SU-DHL-6 (cell line): ENCODE measurements around the gene CCND3.

Experiments used
- H2AFZ ChIP-seq: fragments of 200-600 bp; sonication (generic); 2 replicates; pipeline ENCODE4 v1.6.1; 2014; ENCODE audit warnings: low read depth, mild to moderate bottlenecking, moderate library complexity, mixed read lengths, antibody characterized with exemption, low read length; ENCODE audit not compliant: severe bottlenecking
- H3F3A ChIP-seq: fragments of 200-600 bp; shearing (Covaris generic); 2 replicates; pipeline ENCODE4 v1.6.0; 2016; ENCODE audit warnings: antibody characterized with exemption, mild to moderate bottlenecking; ENCODE audit not compliant: insufficient read depth
- H3K27ac ChIP-seq: fragments of 200-600 bp; sonication (generic); 2 replicates; pipeline ENCODE4 v1.5.1; 2016; ENCODE audit warnings: low read depth, mild to moderate bottlenecking, low read length, moderate library complexity, mixed read lengths
- H3K27me3 ChIP-seq: fragments of 200-600 bp; sonication (generic), shearing (Covaris generic); 2 replicates; pipeline ENCODE4 v1.6.0; 2014; ENCODE audit warnings: mild to moderate bottlenecking, low read length
- H3K36me3 ChIP-seq: fragments of 200-600 bp; sonication (generic); 2 replicates; pipeline ENCODE4 v1.6.1; 2014; ENCODE audit warnings: mild to moderate bottlenecking, low read length, mixed read lengths
- H3K4me2 ChIP-seq: fragments of 300-600, 200-600 bp; shearing (Covaris generic), sonication (generic); 2 replicates; pipeline ENCODE4 v1.6.0; 2014; ENCODE audit warnings: low read length, low read depth, mild to moderate bottlenecking; ENCODE audit not compliant: poor library complexity, severe bottlenecking
- H3K4me3 ChIP-seq: fragments of 200-600 bp; sonication (generic); 2 replicates; pipeline ENCODE4 v1.5.1; 2014; ENCODE audit warnings: antibody characterized with exemption, low read length, mild to moderate bottlenecking, mixed read lengths; ENCODE audit not compliant: insufficient read depth, poor library complexity, severe bottlenecking
- H3K79me2 ChIP-seq: fragments of 200-600 bp; sonication (generic); 2 replicates; pipeline ENCODE4 v1.6.1; 2014; ENCODE audit warnings: mild to moderate bottlenecking, low read length, moderate library complexity; ENCODE audit not compliant: insufficient read depth
- H3K9ac ChIP-seq: fragments of 200-600 bp; sonication (generic); 2 replicates; pipeline ENCODE4 v1.7.0; 2014; ENCODE audit warnings: mild to moderate bottlenecking, low read length
- H3K9me2 ChIP-seq: fragments of 200-600 bp; sonication (generic); replicated peaks from 2 replicates; pipeline ENCODE4 v1.6.1; 2014; ENCODE audit warnings: low read length; ENCODE audit not compliant: insufficient read depth
- H3K9me3 ChIP-seq: fragments of 200-600 bp; sonication (generic); 2 replicates; pipeline ENCODE4 v1.6.1; 2014; ENCODE audit warnings: low read length, mixed read lengths; ENCODE audit not compliant: insufficient read depth
- H4K20me1 ChIP-seq: fragments of 200-600 bp; sonication (generic); 2 replicates; pipeline ENCODE4 v1.6.1; 2014; ENCODE audit warnings: low read depth, mild to moderate bottlenecking, antibody characterized with exemption, low read length, moderate library complexity, mixed read lengths
- EZH2phosphoT487 ChIP-seq: fragments of 200-600 bp; sonication (generic), shearing (Covaris generic); conservative IDR thresholded peaks from 2 replicates; pipeline ENCODE4 v1.6.1; 2018; ENCODE audit warnings: mild to moderate bottlenecking, antibody characterized with exemption, low read length, moderate library complexity, mixed read lengths
- TF ChIP-seq, protein P1 (sequence below): fragments of 200-600 bp; sonication (generic); IDR thresholded peaks from one replicate; pipeline ENCODE4 v1.5.1; 2017; ENCODE audit warnings: antibody characterized with exemption, mild to moderate bottlenecking, low read length, moderate library complexity; ENCODE audit not compliant: insufficient read depth, poor library complexity, severe bottlenecking

CCND3 gene

DNA sequence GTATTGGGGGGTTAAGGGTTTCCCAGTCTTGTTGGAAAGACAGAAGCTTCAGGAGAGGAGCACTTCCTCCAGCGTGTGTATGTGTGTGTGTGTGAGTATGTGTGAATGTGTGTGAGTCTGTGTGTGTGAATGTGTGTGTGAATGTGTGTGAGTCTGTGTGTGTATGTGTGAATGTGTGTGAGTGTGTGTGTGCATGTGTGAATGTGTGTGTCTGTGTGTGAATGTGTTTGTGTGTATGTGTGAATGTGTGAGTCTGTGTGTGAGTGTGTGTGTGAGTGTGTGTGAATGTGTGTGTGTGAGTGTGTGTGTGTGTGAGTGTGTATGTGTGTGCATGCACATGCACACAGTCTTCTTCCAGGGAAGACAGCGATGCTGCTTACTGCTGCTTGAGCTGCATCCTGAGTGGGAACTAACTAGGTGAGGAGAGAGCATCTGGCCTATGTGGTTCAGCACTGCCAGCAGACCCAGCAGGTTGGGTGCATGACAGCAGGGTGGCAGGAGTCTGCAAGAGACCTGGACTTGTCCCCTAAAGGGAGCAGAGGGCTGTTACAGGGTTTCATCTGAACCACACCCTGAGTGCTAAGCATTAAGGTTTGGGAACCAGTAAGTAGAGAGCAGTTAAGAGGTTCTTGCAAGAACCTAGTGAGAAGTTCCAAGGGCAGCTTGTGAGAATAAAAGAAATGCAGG lies 22.7 kb upstream of the CCND3 start:
- no peaks in the 10 kb centered on the region for H3K36me3 ChIP-seq
- H3K9ac ChIP-seq, result no peak overlapping the region
- TF ChIP-seq EZH2phosphoT487, result no peak
- TF ChIP-seq, protein P1, sequence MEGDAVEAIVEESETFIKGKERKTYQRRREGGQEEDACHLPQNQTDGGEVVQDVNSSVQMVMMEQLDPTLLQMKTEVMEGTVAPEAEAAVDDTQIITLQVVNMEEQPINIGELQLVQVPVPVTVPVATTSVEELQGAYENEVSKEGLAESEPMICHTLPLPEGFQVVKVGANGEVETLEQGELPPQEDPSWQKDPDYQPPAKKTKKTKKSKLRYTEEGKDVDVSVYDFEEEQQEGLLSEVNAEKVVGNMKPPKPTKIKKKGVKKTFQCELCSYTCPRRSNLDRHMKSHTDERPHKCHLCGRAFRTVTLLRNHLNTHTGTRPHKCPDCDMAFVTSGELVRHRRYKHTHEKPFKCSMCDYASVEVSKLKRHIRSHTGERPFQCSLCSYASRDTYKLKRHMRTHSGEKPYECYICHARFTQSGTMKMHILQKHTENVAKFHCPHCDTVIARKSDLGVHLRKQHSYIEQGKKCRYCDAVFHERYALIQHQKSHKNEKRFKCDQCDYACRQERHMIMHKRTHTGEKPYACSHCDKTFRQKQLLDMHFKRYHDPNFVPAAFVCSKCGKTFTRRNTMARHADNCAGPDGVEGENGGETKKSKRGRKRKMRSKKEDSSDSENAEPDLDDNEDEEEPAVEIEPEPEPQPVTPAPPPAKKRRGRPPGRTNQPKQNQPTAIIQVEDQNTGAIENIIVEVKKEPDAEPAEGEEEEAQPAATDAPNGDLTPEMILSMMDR, result no peak
- no peaks in the 10 kb centered on the region for H4K20me1 ChIP-seq
- H3K4me2 ChIP-seq, result no peak overlapping the region
- H3K79me2 ChIP-seq, result no peaks in the 10 kb centered on the region
- H2AFZ ChIP-seq, result no peak overlapping the region
- H3F3A ChIP-seq, result no peaks in the 10 kb centered on the region
- no peak overlapping the region for H3K27ac ChIP-seq
- no peak overlapping the region for H3K4me3 ChIP-seq
- no peaks in the 10 kb centered on the region for H3K27me3 ChIP-seq
- no peaks in the 10 kb centered on the region for H3K9me3 ChIP-seq
- H3K9me2 ChIP-seq, result no peaks in the 10 kb centered on the region

DNA sequence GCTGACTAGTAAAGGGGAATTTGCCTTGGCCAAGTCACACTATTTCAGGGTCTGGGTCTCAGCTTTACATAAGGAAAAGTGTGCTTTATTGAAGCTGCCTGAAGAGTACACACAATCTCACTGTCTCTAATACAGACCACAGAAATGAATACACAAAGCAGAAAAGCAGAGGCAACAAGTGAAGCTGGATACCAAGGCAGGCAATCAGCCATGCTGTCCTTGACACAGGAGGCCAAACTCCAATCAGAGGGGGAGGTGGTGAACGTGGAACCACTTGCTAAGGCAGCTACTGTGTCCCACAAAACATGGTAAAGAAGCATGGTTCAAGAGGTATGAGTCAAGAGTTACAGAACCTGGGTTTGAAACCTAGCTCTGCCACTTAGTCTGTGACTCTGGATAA lies 21.8 kb upstream of the CCND3 start:
- H3K4me2 ChIP-seq, result no peak overlapping the region
- H3K79me2 ChIP-seq, result no peaks in the 10 kb centered on the region
- H3K27me3 ChIP-seq, result no peaks in the 10 kb centered on the region
- H3K4me3 ChIP-seq, result no peak overlapping the region
- TF ChIP-seq EZH2phosphoT487, result no peak
- TF ChIP-seq, protein P1, result no peak
- H3K9me2 ChIP-seq, result no peaks in the 10 kb centered on the region
- no peak overlapping the region for H3K9ac ChIP-seq
- H3K27ac ChIP-seq, result no peak overlapping the region
- no peaks in the 10 kb centered on the region for H3K9me3 ChIP-seq
- H2AFZ ChIP-seq, result no peak overlapping the region
- no peaks in the 10 kb centered on the region for H3F3A ChIP-seq
- no peaks in the 10 kb centered on the region for H4K20me1 ChIP-seq
- no peaks in the 10 kb centered on the region for H3K36me3 ChIP-seq

DNA sequence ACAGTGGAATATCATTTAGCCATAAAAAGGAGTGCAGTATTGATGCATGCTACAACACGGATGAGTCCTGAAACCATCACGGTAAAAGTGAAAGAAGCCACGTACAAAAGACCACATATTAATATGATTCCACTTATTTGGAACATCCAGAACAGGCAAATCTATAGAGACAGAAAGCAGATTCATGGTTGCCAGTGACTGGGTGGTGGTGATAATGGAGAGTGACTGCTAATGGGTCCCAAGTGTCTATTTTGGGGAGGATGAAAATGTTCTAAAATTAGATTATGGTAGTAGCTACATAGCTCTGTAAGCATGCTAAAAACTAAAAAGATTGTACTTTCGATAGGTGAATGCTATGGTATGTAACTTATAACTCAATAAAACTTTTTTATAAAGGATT lies 18.4 kb upstream of the CCND3 start:
- H3K27me3 ChIP-seq, result no peaks in the 10 kb centered on the region
- no peak overlapping the region for H3K9ac ChIP-seq
- H3K4me2 ChIP-seq, result no peak overlapping the region
- H2AFZ ChIP-seq, result no peak overlapping the region
- H3K4me3 ChIP-seq, result no peak overlapping the region
- no peaks in the 10 kb centered on the region for H3K9me2 ChIP-seq
- H3K27ac ChIP-seq, result no peak overlapping the region
- H3K9me3 ChIP-seq, result no peaks in the 10 kb centered on the region
- H3F3A ChIP-seq, result 0 out of 2 replicates have a peak, but pooled peaks cover 4% of the 10 kb centered on the region
- no peaks in the 10 kb centered on the region for H3K36me3 ChIP-seq
- no peaks in the 10 kb centered on the region for H3K79me2 ChIP-seq
- TF ChIP-seq, protein P1, result no peak
- no peak for TF ChIP-seq EZH2phosphoT487
- H4K20me1 ChIP-seq, result no peaks in the 10 kb centered on the region
